Body of pancreas (tissue), 4 donors: ENCODE results near the gene PTPN7.

Experiments used
- POLR2A ChIP-seq, 3 donors: fragments of 450-650 bp; IDR thresholded peaks; one replicate each; pipeline ENCODE4 v1.6.1; 2016; ENCODE audit warnings: antibody characterized with exemption in 3 of 3, mild to moderate bottlenecking in 2 of 3
- TF ChIP-seq, protein P1 (sequence below), 7 experiments: fragments of 450-650 bp in 4 of 7; fragments of 200-600 bp in 3 of 7; sonication (generic) in 3 of 7; IDR thresholded peaks; one replicate each; pipeline ENCODE4 v1.5.1; 2016 to 2019; ENCODE audit warnings: antibody characterized with exemption in 7 of 7

DNA sequence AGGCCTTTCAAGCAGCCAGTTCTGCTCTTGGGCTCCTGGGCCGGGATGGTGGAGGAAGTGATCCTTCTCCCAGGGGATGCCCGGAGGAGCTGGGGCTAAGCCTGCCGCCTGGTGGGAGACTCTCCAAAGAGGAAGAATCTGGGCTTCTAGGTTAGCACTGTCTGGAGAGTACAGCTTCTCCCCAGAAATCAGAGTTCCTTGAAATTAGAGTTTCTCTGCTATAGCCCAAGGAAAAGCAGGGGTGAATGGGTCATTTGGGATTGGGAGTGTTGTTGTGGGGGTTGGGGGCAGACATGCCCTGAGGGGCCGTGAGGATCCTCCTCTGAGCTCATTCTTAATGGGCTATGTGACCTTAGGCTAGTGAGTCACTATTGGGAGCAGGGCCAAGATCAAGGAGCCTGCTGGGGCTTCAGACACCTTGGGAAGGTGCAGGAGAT, 39.7 kb upstream of the PTPN7 start:
- TF ChIP-seq, protein P1, sequence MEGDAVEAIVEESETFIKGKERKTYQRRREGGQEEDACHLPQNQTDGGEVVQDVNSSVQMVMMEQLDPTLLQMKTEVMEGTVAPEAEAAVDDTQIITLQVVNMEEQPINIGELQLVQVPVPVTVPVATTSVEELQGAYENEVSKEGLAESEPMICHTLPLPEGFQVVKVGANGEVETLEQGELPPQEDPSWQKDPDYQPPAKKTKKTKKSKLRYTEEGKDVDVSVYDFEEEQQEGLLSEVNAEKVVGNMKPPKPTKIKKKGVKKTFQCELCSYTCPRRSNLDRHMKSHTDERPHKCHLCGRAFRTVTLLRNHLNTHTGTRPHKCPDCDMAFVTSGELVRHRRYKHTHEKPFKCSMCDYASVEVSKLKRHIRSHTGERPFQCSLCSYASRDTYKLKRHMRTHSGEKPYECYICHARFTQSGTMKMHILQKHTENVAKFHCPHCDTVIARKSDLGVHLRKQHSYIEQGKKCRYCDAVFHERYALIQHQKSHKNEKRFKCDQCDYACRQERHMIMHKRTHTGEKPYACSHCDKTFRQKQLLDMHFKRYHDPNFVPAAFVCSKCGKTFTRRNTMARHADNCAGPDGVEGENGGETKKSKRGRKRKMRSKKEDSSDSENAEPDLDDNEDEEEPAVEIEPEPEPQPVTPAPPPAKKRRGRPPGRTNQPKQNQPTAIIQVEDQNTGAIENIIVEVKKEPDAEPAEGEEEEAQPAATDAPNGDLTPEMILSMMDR (IDR thresholded peaks at IDR 0.05) = no peak
- TF ChIP-seq POLR2A (IDR thresholded peaks at IDR 0.05) = no peak
